Muscle of arm (tissue), 12 donors: ENCODE measurements around the gene MYO16. TPM values are rescaled to one million over a fixed set of nuclear protein-coding genes. Genes with fewer than 3 reads are reported as not detected.

Source experiments
- DNase-seq: peaks from one replicate; pipeline ENCODE4 v3.0.0-alpha.2; 2013
- polyA plus RNA-seq, 12 donors: library from polyadenylated mRNA; unstranded; fragments of 120-200 nt; gene quantifications; one replicate each; pipeline ENCODE4 v1.2.1, GENCODE V29; 2013; ENCODE audit not compliant: insufficient read length in 12 of 12

MYO16 gene
- polyA plus RNA-seq, 12 donors: 7.0 to 21.6 (median 16.9) TPM; not detected in 1

DNA sequence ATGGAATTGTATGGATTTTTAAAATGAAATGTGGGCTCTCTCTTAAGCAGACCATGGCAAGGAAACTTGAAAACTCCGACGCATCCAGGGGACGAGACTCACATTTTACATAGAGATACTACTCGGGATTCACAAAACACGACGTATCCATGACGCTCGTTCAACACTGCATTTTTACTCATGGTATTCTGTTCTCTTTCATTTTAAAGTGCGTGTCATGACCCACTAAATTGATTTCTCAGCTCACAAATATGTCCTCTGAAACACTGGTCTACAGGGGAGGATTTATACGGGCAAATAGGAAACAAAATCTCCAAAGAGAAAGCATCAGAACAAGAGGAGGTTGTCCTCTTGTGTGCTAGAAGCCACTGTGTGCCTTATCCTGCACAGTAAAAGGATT, 523.5 kb downstream of the MYO16 start:
- DNase-seq: no peak

DNA sequence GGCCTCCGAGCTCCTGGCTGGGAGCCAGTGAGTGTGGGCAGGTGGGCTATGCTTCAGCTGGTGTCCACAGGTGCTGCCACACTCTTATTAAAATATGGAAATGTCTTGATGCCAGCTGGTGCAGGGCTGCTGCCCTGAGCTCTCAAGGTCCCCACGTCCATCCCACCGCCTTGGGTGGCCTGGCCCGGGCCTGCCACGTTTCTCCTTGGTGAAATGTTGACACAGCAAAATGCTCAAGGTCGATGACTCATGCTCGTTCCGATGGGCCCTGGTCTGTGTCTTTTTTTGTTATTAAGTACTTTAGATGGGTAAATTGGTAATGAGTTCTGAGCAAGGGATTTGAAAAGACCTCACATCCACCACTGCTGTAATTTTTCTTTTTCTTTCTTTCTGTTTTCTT, 524.7 kb downstream of the MYO16 start:
- no peak for DNase-seq

DNA sequence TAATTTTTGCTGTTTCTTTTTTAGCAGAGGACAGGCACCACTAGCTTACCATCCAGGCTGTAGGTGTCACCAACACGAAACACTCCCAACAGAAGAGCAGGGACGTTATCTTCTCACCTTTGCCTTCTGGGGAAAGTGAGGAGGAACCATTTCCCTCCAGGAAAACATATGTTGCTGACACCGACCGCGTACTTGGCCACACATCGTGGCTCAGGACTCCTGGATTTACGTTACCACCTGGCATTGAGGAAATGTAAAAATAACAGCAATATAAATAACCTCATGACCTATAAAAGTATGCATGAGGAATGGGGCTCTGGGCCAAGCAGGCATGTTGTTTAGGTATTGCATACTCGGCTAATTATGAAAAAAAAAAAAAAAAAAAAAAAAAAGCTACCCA, 525.1 kb downstream of the MYO16 start:
- no peak for DNase-seq

DNA sequence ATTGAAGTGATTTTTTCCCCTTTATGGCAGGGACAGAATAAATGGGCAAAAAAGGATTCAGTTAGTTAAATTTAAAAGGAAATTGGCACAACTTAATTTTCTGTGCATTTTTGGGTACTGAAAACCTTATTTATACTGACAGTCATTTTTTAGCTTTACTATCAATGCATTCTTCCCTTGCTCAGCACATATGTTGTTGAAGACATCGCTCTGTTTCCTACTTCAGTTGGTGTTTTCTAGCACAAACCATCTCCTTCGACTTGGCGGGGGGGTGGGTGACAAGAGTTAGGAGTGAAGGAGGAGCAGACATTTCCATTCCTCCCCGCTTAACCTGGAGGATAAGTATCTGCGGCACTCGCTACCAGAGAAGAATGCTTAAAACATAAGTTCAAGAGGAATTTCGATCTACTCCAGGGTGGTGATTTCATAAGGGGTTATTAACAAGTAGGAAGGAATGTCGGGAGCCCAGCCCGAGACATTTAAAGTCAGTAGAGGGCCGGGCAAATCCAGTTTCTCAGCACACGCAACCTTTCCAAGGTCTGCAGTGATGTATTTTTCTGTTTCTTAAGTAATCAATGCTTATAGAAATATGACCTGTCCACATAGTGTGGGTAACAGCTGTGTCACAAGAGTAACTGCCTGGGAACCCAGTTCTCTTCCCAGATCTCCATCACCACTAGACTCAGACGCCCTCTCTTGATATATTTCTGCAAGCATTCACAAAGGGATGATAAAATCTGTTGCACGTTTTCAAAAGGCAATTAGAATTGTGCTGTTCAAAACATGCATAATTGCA, 525.8 kb downstream of the MYO16 start:
- peak; percentile 53 for DNase-seq

DNA sequence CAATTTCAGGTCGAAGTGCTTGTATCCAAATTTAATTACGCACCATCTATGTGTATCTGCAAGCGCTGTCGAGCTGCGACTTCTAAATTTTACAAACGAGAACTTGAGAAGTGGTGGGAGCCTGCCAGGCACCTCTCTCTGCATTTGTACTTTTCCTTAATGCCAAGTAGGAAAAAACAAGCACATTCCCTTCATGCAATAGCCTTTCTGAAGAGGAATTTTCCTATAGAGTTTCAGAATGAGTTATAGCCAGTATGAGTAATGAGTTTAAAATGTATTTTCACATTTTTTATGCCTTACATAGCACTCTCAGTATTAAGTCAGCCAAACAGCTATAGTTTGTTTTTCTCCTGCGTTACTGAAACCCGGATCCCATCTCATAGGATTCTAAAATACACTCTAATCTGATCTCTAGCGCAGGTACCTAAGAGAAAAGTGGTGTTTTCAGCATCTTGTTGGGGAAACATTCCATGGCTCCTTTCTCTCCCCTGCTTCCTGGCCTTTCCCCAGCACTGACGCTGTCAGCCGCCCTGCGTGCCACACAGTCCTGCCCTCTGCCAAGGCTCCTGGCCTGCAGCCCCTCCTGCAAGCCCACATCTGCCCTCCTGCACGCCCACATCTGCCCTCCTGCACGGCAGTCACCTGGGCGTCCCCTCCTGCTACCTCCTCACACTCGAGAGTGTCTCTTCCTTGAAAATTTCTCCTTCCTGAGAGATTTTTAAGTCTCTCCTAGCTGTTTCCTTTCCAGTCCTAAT, 526.9 kb downstream of the MYO16 start:
- peak; percentile 81 for DNase-seq

DNA sequence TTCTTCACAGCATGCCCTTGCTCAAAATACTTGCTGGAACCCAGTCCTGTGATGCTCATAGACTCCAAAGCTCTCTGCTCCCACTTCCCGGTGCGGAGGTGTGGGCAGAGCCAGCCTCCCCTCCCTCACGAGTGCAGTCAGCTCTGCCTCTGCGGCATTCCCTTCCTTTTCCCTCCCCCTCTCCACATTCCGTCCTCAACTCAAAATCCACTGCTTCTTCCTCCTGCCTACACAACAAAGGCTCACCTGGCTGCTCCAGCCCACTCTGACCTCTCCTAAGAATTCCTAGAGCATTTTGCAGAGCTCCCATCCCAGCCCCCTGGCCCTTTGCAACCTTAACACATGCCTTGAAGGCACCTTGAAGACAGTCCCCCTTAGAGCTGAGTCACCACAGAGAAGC, 527.9 kb downstream of the MYO16 start:
- no peak for DNase-seq

DNA sequence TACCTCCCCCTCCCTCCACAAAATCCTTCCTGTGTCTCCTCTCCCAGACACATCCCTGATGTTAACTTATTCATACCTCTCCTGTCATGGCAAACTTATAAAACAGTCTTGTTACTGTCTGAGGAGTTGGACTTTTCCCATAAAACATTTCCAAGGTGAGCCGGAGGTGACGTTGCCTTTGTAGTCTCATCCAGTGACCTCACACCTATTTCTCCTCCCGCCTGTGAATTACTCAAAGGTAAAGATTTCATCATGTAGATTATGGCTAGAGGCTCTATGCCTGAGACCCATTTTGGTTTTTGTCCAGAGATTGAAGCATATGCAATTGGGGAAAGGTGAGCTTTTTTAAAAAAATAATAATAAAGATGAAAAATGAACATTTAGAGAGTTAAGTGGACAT, 529.0 kb downstream of the MYO16 start:
- no peak for DNase-seq

DNA sequence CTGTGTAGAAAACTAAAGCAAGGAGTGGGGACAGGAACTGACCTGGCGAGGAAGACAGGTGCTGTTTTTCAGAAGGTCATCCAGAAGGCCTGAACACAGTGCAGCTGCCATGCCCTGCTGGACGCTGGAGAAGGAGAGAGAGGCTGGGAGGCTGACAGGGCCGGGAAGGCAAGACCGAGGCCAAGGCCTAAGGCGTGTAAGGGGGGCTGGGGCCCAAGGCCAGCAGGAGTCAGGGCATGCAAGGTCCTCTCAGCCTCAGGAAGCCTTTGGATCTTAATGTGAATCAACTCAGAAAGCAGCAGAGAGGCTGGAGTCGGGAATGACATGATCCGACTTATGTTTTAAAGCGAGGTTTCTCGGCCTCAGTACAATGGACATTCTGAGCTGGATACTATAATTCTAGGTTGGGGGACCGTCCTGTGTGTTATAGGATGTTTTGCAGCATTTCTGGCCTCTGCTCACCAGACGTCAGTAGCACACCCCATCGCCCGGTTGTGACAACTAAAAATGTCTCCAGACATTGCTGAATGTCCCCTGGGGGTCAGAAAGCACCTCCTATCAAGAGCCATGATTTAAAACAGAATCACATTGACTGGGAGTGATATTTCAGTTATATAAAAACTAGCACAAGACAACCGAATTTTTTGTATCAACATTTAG, 530.4 kb downstream of the MYO16 start:
- no peak for DNase-seq

DNA sequence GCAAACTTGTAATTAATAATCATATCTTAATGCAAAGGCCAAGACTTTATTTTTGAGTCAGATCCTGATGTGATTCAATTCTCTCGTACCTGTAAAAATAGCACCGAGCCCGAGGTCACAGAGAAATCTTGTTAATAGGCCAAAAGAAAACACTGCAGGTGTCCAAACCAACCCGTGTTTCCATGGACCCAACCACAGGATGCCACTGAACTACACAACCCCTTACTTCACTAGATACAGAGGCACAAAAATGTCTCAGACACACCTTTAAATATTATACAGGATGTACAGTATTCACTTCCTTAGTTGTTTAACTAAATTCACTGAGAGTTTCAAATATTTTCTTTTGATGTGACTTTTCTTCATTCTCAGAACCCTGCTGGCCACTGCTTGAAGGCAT, 530.9 kb downstream of the MYO16 start:
- no peak for DNase-seq

DNA sequence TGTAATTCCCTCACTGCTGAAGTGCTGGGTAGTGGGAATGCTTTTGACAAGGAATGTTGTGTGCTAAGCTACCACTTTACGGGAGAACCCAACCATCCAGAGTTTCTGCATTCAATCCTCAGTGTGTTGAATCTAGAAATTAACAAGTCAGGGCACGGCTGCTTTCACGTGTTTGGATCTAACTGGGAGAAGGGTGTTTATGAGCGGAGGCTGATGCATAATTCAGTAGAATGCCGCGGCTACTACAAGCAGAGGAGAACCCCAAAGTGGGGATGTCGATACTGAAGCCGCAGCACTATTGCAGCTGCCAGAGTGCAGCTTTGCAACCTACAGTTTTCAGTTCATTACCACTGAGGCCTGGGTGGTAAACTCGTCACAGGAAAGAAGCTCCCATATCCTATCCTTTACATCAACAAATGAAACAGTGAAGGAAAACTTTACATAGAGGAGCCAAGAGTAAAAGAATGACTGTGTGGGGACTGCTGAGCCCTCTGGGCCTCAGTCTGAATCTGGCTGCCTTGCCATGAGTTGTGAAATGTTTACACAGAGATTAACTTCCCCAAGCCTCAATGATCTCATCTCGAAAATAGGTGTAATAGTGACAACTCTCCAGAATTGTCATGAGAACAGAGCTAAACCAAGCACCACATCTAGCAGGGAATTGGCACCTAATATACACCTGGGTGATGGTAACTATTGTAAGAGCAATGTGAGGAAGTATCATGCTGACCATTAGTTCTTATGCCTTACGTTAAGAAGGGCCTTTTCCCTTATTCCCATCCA, 531.7 kb downstream of the MYO16 start:
- DNase-seq: no peak

DNA sequence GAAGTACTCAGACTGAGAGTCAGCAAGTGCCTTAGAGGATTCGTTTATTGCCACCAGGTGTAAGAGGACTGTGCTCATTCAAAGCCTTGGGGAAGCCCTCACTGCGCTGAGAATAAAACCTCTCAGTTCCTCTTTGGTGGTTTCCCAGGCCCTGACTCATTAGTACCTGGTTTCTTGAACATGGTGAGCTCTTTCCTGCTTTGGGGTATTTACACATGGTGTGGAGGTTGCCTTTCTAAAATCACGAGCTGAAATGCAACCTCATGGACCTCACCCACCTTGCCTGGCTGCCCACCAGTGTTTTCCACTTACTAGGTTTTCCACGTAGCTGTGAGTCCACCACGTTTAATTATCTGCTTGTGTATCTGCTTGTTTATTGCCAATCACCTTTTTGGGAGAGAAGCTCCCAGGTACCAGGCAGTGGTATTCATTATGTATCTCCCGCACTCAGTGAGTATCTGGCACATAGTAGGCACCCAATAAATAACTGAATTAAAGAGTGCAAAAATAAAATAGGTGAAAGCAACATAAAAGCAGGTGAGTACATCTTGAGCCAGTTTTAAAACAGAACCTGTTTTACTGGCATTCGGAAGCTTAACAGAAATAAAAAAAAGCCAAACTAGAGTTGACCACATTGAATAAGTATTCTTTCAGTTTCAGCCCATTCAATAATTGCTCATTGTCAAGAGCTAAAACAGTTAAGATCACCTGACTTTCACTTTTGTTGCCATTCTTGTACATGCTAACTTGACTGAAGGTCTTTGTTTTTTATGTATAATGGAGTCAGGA, 533.0 kb downstream of the MYO16 start:
- DNase-seq: no peak

DNA sequence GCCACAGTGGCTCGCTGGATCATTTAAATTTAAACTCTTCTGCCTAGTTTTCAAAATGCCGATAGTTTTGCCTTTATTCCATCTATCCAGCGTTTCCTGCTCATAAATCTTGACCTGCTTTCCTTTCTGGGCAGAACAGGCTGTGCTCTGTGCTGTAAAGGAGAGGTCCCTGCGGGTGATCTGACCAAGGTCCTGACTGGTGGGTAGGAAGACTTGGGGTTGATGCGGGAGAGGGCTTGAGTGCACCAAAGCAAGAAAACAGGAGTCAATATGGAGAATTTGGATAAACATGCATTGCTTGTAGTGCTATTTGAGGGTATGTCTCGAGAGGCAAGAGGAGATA, 533.6 kb downstream of the MYO16 start:
- no peak for DNase-seq

DNA sequence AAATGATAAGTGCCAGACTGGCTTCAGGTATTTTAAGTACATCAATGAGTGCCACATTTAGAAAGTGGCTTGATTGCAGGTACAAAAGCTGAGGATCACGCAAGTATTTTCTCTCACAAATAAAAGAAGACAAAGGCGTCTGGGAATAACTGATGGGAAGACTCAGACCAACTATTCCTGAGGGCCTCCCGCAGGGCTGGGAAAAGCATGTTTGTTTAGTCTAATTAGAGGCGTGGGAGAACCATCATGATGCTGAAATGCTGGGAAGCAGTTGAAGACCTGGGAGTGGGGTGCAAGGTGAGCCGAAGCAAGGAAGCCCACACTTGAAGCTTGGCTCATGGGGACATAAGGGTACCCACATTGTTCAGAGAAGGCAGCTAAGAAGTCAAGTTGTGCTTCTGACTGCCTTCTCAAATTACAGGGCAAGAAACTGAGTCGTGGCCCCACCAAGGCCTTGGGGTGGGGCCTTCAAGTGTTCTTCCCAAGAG, 536.0 kb downstream of the MYO16 start:
- DNase-seq: no peak

DNA sequence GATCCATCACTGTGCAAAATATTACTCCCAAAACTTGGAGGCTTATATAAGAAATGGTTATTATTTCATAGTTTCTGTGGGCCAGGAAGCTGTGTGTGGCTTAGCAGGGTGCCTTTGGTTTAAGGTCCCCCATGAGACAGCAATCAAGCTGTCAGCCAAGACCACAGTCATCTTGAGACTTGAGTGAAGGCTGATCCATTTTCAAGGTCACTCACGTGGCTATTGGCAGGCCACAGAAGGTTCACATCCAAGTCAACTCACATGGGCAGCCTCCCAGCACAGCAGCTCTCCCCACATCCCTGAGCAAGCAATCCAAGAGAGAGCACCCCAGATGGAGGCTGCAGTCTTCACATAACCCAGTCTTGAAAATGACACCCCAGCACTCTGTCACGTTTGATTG, 537.4 kb downstream of the MYO16 start:
- peak; percentile 65 for DNase-seq

DNA sequence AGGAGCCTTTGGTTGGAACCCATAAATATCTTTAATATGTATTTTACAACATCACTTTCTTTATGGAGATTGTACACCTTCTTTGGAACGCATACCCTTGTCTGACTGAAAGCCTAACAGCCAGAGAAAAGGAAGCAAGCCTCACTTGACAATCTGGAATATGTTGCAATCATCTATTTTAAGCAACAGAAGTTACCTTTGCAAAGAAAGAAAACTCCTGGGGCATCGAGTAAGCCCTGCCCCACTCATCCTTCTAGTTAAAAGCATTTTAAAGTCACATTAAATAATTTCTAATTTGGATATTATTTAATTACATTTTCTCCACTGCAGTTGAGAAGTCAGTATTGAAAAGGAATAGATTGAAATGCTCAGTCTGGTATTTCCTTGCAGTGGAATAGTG, 542.7 kb downstream of the MYO16 start:
- no peak for DNase-seq

DNA sequence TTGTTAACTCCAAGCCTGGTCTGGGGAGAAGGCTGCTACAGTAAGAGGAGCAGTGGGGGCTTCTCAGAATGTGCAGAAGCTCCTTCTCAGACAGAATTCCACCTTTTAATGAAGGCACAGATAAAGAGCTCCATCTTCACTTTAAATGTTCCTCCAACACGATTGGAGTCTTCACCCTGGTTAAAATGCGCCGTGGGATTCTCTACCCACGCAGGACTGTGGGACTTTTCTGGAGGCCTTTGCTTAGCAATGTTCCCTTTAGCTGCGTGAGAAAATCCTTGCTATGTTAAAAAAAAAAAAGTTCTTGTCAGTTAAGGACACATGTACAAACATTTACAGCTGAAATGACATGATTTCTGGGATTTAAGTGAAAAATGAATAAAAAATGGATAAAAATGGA, 546.3 kb downstream of the MYO16 start:
- no peak for DNase-seq

DNA sequence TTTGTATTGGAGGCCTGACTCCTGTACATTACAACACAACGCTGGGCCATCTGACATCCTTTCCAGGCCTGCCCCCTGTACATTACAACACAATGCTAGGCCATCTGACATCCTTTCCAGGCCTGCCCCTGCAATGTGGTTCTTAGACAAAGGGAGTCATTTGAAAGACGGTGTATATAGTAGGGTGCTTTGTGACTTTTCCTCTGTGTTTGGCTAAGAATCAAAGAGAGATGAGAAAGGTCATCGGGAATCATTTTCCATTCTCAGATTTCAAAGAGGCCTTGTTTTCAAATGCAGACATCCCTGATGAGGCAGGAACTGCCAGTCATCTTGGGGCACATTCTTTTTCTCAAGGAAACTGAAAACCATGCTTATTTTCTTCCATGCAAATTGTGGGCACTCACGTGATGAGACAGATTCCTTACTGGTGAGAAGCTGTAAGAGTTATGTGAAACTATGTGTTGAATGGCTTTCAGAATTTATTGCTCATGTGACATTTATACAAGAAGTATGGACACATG, 551.6 kb downstream of the MYO16 start:
- DNase-seq: no peak

DNA sequence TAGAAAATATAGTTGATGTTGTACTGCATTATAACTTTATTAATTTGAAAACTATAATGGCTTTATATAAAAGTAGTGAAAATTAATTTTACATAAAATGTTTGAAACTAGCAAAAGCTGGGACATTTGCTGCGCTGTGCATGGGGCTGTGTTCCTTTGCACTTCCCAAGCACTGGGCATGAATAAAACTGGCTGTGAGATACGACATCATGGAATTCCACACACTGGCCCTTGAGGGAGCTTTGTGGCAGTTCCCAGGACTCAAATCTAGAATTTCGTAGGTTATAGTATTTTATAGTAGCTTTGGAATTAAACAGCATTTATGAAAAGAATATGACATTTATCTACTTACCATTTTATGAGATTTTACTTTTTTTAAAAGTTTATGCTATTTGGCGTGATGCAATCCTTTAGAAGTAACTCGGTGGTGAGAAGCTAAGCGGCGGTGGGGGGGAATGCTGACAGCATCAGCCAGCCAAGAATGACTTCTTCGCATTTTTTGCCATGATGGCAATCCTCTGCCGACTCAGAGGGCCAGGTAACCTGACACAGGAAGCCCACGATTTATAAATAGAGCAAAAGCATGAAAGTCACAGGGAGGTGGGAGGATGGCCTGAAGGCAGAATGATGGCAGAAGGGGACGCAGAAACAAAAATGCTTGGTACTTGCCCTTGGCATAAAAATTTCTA, 553.5 kb downstream of the MYO16 start:
- no peak for DNase-seq

DNA sequence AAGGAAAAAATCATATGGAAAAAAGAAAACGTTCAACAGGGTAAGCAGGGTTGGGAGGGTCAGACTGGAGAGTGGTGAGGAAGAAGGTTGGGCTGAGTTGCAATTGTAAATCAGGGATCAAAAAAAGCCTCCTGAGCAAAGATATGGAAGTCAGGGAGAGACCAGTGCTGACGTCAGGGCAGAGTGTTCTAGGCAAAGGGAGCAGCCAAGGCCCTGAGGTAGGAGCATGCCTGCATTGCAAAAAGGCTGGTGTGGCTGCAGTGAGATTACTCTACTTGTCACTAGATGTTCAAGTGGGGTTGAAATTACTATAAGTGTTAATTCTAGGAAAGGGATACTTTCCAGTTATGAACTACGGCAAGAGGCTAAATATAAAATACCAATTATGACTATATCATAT, 562.0 kb downstream of the MYO16 start:
- no peak for DNase-seq

DNA sequence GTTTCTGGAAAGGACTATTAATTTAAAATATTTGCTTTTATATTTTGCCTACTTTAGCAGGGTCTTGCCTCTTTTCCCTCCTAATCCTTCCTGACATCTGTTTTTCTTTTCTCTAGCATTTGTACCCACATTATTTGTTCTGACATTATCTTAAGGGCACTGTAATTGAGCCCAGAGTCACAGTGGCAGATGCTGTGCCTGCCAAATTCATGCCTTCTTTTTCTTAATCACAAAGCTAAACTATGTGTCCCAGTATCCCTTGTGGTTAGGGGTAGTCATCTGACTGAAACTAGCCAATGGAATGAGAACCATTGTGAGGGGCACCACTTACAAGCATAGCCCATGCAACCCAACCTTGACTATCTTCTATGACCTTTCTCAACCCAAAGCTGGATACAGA, 562.9 kb downstream of the MYO16 start:
- no peak for DNase-seq
